Activated CD4-positive, alpha-beta T cell treated with anti-CD3 and anti-CD28 coated beads for 1 hour (primary cell): Measurements from ENCODE around the gene ORMDL3.
A peak's percentile ranks its signal among the peaks of the same experiment; 100 is the strongest.
"Not testable (repeated sequence)": the region's sequence is repeated elsewhere in the genome, so short reads cannot be mapped to it uniquely, and the experiment has no call there.

Experiments
- DNase-seq: peaks from one replicate; pipeline ENCODE4 v3.0.0-alpha.2; 2020

ORMDL3 gene

DNA sequence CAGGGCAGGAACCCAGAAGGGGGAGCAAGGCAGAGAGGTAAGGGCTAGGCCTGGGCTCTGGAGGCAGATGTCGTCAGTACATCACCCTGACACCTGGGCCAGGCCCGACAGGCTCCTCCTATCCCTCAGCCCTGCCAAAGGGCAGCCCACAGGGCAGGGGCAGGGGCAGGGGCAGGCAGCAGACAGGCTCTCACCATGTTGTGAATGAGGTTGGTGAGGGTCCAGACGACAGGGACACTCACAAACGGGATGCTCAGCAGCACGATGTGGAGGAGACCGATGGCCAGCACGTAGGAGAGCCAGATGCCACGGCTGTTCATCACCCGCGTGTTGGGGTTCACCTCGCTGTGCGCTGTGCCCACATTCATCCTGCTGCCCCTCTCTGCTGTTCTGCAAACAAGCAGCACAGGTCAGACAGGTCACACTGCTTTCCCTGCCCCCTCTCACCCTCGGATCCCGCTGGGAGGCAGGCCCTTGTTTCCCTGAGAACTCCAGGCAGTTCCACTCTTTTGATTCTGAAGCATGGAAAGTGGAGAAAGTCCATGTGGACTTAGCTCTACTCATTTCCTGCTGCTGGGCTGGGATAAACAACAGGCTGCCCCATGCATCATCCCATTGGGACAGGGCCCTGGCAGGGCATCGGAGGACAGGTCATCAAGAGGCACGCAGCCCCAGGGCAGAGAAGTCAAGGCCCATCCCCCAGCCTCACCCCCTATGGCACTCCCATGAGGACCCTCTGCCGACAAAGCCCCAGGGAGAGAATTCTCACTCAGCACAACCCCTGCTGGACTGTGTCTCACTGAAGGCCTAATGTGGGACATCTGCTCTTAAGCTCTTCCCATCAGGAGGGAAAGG, 3.3 kb downstream of the ORMDL3 start:
- no peak for DNase-seq

DNA sequence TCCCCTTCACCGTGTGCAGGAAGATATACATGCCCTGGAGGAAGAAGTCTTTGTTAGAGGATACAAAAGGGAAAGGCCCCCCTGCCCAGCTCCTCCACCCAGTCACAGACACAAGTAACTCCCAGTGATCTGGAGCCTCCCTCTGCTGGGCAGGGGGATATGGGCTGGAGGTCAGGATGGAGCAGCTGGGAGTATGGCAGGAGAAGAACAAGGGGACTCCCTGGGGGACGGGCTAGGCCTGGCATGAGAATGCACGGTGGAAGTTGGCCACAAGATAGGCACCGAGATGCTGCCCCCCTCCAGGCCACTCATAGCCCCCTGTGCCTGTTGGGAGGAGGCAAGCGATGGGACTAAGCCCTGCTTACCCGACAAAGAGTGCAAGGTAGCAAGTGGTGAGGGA, 4.2 kb downstream of the ORMDL3 start:
- DNase-seq, result no peak

GRCh38 chr17:39922006-39922405, 5.4 kb downstream of the ORMDL3 start:
- DNase-seq, result no peak

GRCh38 chr17:39921323-39921722, 6.1 kb downstream of the ORMDL3 start:
- DNase-seq, result no peak

DNA sequence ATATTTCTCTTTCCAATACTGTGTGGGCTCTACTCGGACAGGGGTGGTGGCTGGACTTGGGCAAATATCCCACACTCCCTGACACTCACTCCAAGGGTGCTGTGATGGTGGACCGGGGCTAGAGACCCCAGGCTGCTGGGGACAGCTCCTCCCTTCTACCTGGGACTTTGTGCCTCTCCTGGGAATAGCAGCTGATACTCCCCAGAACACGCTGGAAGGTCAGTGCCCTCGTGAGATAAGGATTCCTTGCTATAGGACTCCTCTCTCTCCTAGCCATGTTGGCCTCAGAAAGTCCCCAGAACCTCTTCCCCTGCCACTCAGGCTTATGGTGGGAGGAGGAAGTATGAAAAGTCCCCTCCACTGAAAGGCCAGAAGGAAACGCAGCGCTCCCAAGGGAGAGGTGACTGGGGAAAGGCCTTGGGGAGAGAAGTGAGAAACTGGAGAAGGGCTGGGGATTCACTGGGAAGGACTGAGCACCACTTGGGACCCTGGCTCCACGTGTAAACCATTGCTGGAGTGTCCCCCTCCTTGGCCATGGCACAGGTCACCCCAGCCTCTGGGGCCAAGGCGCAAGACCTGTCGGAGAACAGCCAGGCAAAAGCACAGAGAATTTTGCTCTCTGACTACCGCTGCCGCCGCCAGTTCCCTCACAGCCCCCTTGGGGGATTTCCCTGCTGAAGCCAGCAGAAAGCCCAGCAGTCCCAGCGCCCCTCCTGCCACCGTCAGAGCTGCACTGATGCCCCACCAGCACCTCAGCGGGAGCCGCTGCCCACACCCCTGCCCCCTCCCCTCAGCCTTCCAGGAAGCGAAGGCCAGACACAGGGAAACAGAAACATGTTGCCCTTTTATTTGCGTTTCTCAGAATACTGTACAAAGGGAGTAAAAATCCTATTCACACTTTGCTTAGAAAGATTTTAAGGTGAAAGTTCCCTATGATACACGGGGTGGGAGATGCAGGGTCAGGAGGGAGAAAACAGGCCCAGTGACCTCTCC, 6.9 kb downstream of the ORMDL3 start:
- peak; percentile 15 for DNase-seq

GRCh38 chr17:39919087-39919683, 8.2 kb downstream of the ORMDL3 start:
- no peak for DNase-seq

- DNase-seq, result no peak
Observed at GRCh38 chr17:39916918-39917317, 10.5 kb downstream of the ORMDL3 start.

DNA sequence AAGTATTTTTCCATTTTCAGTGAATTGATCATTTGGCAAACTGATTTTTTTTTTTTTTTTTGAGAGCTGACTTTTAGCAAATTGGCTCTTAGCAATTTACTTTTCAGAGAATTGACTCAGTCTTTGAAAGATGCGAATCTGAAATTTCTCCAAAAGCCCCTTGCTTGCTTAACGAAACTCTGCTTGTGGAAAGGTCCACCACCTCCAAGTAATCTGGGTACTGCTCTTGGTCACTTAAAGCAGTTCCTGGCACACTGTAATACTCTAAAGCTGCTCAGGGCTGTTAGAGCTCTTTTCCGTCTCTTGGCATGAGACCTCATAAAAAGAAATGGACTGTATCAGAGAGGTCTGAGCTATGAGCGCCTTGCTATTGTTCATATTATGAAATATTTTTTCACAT, 11.8 kb downstream of the ORMDL3 start:
- no peak for DNase-seq

GRCh38 chr17:39913989-39914388, 13.4 kb downstream of the ORMDL3 start:
- no peak for DNase-seq

DNA sequence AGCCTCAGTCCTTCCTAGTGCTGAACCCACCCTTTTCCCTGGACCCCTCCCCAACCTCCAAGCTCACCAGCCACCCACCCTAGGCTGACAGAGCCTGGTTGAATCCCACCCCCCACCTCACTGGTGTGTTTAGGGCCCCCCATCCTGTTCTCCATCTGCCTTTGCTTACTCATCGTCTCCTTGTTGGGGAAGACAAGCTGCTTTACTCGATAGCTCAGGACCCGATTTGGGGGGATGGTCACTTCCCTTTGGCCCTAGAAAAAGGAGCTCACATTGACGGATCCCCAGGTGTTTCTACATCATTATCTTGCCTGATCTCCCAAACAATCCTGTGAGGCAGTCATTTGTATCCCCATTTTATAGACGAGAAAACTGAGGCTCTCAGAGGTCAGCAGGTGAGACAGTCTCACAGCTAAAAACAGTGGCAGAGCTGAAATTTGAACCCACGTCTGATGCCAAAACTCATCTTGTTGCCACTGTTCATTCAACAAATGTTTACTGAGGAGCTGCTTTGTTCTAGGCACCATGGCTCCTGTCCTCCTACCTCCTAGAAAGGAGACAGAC, 18.5 kb downstream of the ORMDL3 start:
- no peak for DNase-seq

GRCh38 chr17:39904990-39905288, 22.5 kb downstream of the ORMDL3 start:
- no peak for DNase-seq

DNA sequence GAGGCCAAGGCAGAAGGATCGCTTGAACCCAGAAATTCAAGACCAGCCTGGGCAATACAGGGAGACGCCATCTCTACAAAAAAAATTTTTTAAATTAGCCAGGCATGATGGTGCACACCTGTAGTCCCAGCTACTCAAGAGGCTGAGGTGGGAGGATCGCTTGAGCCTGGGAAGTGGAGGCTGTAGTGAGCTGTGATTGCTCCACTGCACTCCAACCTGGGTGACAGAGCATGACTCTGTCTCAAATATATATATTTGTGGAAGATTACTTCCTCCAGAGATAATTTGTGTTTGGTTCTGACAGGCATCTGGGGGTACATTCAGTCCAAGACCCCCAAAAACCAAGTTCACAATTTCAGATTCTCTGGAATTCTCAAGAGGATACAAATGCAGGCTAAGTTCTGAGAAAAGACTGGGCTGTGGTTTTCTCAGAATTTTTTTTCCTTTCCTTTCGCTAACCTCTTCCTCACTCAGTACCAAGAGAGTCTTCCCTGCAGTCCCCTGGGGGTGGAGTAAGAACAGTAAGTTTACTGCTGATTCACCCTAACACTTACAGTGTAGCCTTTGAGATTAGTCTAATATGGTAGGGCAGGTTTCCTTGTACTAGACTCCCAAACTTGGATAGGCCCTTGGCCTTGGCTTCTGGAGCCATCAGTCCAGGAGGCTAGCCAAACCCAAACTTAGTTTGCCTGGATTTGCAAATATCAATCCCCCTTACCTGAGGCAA, 24.1 kb downstream of the ORMDL3 start:
- DNase-seq, result no peak

DNA sequence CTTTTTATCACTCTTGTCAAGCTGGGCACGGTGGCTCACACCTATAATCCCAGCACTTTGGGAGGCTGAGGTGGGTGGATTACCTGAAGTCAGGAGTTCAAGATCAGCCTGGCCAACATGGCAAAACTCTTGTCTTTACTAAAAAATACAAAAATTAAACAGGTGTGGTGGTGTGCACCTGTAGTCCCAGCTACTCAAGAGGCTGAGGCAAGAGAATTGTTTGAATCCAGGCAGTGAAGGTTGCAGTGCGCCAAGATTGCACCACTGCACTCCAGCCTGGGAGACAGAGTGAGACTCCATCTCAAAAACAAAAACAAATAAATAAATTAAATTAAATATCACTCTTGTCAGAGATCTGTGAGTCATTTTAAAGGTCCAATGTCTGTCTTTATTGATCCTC, 25.4 kb downstream of the ORMDL3 start:
- not testable (repeated sequence) for DNase-seq

DNA sequence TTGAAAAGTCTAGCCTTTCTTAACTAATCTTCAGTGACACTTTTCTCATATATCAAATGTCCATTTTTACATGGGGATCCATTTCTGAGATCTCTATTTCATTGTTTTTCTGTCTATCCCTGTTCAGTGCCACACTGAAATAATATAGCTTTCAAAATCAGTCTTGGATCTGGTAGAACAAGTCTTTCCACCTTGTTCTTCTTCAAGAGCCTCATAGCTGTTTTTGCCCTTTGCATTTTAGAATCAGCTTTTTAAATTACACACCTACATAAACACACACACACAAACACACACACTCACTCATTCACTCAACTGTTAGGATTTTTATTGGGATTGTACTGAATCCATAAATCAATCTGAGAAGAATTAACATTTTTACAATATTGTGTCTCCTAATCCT, 28.2 kb downstream of the ORMDL3 start:
- DNase-seq, result no peak

GRCh38 chr17:39898088-39898487, 29.3 kb downstream of the ORMDL3 start:
- no peak for DNase-seq

DNA sequence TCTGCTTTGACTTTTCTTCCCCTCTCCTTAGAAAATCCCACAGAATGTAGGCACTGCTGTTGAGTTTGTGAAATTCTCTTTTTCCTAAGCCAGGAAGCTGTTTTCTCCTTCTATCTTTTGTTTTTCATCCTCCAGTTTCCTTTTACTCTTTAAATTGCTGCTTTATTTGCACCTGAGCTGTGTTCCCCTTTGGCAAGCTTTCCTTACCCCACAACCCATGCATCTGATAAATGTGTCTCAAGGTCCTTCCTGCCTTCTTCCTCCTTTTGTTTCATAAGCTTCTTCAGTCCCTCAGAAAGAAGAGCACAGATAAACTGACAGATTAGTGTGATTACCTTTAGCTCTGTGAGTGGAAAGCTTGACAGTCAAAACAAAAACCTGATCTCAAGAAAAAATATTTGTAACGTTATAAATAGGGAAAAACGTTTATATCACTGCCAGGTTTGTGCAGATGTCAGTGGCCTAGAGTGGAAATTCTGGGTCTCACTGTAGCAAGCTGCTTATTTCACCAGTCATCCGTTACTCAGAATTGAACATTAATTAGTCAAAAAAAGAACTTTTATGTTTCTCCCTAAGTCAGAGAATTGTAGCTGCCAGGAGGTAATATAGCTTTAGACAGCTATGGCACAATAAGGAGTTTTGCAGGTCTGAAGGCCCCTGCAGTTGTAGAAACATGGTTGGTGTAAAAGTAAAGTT, 32.6 kb downstream of the ORMDL3 start:
- no peak for DNase-seq

- DNase-seq, result no peak
Observed at GRCh38 chr17:39889200-39889599, 38.2 kb downstream of the ORMDL3 start.

DNA sequence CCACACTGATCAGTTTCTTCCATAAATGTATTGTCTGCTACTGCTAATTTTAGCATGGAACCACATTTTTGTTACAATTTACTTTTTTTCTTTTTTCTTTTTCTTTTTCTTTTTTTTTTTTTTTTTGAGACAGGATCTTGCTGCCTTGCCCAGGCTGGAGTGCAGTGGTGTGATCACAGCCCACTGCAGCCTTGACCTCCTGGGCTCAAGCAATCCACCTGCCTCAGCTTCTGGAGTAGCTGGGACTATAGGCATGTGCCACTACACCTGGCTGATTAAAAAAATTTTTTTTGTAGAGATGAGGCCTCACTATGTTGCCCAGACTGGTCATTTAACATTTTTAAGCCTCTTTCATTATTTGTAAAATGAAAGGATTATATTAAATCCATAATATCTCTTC, 40.3 kb downstream of the ORMDL3 start:
- DNase-seq, result no peak

DNA sequence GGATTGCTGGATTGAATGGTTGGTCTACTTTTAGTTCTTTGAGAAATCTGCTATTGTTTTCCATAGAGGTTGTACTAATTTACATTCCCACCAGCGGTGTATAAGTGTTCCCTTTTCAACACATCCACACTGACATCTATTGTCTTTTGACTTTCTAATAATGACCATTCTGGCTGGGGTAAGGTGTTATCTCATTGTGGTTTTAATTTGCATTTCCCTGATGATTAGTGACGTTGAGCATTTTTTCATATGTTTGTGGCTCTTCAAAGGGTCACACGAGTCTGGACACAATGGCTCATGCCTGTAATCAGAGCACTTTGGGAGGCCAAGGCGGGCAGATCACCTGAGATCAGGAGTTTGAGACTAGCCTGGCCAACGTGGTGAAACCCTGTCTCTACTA, 41.3 kb downstream of the ORMDL3 start:
- DNase-seq, result not testable (repeated sequence)

GRCh38 chr17:39872751-39873150, 54.6 kb downstream of the ORMDL3 start:
- no peak for DNase-seq

GRCh38 chr17:39871801-39872200, 55.6 kb downstream of the ORMDL3 start:
- no peak for DNase-seq
